GM19452 (cell line): Measurements from ENCODE around the gene B3GALT4.

ENCODE experiments used
- ATAC-seq: cut with Tn5 transposase; IDR thresholded peaks from one replicate; pipeline ENCODE4 v1.9.1; 2021; ENCODE audit not compliant: unreplicated experiment

The B3GALT4 gene

DNA sequence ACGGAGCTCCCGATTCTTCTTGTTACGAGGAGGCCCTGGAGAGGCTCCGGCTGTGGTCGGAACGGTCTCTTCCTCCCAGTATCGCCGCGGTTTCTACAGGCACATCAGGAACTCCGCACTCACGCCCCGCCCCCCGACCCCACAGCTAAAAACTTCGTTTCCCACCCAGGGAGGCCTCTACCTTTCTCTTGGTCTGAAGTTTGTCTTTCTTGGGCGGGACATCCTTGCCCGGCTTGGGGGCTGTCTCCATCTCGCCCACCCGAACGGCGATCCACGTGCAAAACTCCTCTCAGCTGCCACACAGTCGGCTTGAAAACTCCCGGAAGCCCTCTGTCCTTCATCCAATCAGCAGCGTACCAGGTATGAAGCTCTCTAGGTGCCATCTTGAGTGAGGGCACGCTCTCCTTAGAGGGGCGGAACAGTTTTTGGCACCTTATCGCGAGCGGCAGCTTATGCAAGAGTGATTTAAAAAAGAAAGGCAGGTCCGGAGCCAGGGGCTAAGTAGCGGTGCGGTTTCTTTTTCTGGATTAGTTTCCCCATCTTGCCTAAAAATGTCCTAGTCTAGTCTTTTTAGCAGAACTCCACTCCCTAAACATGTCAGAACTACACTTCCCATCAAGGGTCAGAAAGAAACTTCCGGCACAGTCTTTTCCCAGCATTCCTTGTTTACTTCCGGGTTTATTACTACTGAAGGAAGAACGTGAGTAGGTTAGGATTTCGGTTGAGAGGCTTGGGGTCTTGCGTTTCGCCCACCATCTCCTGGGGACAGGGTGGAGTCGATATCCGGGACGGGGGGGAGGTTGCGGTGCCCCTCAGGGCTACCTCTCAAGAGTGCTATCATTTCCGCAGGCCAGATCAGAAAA is 12.2 kb downstream of the B3GALT4 start, which contains the start of the genes PFDN6 and WDR46:
TSS of gene PFDN6 (plus strand) at position 681 of the 863 bp plus-strand sequence. CDS start 256 bp downstream, outside the sequence.
TSS of gene WDR46 (minus strand) at position 319 of the 863 bp plus-strand sequence. CDS start at position 250, 69 bp downstream.
- ATAC-seq = peak; percentile 87

- ATAC-seq = peak; percentile 12
These were observed 12.9 kb downstream of the B3GALT4 start for GRCh38 chr6:33289784-33290315.

DNA sequence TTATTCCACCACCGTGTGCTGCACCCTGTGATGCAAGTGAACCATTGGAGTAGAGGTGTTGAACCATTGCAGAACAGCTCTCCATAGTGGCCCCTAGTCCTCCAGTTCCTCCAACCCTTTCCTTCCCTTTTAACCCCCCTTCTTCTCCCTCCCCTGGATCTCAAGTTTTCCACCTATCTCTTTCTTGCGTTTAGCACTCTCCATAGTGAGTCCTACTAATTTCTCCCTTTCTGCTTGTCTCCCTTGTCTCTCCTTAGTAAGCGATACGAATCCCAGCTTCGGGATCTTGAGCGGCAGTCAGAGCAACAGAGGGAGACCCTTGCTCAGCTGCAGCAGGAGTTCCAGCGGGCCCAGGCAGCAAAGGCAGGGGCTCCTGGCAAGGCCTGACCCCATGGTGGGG is 13.5 kb downstream of the B3GALT4 start:
- no peak for ATAC-seq

DNA sequence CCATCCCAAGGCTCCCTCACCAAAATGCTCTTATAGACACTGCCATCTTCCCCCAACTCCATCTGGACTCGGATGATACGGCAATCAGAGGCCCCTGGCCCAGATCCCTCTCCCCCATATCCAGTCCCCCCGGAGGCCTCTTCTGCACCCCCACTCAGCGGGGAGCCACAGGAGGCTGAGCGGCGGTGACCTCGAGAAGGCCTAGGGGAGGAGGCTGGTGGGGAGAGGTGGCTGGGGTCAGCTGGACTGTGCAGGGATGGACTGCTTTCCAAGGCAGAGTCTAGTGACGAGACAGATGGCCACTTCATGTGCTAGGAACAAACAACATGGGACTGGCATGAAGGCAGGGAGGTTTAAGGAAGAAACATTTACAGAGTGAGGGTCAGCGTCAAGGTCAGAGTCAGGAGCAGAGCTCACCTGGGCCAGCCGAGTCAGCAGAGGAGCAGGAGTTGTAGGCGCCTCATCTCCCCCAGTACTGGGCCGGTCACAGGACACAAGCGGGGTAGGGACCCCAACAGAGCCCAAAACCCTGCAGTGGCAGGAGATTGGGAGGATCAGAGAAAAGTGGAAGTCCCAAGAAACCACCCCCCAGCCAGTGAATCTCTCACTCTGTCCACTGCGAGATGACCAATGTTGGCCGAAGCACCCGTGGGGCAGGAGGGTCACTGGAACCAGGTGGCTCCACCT is 16.2 kb downstream of the B3GALT4 start:
- no peak for ATAC-seq

DNA sequence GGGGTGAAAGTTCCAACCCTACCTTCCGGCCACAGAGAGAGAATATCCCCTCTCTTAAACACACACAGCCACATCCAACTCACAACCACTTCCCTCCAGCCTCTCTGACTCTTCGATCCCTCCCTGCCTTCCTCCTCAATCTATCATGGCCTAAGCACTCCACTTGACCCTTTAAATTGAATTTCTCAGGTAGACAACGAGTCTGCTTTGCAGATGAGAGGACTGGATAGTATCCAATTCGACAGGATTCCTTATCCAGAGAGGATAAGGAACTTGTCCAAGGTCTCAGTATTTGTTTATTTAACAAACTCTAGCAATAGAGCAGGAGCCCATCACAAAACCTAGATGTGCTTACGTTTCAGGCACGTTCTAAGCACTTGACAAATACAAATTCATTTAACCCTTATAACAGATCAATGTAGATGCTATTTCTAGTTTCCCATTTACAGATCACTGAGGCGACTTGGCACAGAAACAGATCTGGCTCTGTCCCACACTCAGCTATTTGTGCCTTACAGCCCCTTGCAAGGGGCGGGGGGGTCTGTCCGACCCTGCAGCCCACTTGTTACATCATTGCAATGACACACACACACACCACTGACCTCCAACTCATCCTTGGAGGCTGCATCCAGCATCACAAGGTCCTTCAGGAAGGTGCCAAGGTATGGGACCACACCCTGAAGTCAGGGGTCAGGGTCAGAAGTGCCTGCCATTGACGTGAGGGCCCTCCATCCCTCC is 17.3 kb downstream of the B3GALT4 start:
- no peak for ATAC-seq

GRCh38 chr6:33295621-33296369 is 18.9 kb downstream of the B3GALT4 start:
- no peak for ATAC-seq

- no peak for ATAC-seq
These were observed 20.0 kb downstream of the B3GALT4 start for GRCh38 chr6:33296797-33297405.

- no peak for ATAC-seq
These were observed 20.6 kb downstream of the B3GALT4 start for GRCh38 chr6:33297406-33297955.

DNA sequence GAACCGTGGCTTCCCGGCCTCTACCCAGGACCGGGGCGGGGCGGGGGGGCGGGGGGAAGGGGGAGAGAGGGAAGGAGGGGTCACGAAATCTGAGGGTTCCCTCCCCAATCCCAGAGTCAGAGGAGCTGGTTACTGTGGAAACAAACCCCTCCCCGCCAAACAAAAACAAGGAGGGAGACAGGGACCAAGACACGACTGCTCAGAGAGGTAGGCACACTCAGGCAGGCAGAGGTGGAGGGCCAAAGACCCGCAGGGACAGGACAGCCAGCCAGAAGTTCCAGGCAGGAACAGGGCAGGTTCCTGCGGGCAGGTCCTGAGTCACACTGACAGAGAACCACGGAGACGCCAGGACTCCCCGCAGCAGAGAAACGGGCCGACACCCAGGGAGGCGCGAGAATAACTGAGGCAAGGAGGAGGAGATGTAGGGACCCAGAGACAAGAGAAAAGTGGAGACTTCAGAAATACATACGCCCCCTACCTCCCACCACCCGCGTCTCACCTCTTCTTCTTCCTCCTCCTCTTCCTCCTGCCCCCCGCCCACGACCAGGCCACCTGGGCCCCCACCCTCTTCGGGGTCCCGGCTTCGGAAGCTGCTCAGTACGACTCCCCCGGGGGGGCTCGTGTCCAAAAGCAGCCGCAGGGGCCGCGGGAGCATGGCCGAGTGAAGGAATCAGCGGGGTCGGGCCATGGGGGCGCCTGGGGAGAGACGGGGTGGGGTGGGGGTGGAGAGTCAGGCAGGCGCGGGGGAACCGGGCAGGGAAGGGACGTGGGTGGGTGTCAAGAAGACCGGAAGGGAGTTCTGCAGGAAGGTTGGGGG is 21.2 kb downstream of the B3GALT4 start:
- ATAC-seq = no peak

- ATAC-seq = no peak
These were observed 21.9 kb downstream of the B3GALT4 start, which contains the start of gene RGL2 for GRCh38 chr6:33298773-33299236. Gene RGL2, minus strand, starts transcription at chr6:33298942. Its CDS starts 332 bp downstream, at chr6:33298610.

GRCh38 chr6:33299237-33299944 is 22.5 kb downstream of the B3GALT4 start:
- ATAC-seq = peak; percentile 65

DNA sequence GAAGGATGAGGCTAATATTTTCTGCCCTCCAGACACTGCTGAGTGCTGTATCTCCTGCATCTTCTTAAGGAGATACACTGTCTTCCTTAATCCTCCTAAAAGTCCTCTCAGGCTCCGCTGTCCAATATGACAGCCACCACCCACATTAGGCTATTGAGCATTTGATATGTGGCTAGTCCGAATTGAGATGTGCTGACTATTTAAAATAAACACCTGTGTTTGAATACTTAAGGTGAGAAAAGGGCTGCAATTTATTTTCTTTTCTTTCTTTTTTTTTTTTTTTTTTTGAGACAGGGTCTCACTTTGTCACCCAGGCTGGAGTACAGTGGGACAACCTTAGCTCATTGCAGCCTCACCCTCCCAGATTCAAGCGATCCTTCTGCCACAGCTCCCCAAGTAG is 25.0 kb downstream of the B3GALT4 start:
- no peak for ATAC-seq

DNA sequence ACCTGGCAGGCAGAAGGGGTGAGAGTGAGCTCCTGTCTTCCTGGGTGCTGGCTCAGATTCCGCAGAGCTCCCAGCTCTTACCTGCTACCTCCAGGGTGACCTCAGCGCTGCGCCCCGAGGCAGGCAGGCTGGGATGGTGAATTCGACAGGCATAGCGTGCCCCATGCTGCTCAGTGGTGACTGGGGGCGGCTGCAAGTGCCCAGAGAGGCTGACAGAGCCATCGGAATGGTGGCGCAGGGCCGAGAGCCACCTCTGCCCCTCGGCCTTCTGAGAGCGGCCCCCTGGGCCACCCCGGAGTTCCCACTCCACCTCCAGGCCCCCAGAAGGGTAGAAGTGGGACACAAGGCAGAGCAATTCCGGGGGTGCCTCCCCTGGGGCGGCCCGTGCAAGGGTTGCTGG is 27.3 kb downstream of the B3GALT4 start:
- no peak for ATAC-seq

DNA sequence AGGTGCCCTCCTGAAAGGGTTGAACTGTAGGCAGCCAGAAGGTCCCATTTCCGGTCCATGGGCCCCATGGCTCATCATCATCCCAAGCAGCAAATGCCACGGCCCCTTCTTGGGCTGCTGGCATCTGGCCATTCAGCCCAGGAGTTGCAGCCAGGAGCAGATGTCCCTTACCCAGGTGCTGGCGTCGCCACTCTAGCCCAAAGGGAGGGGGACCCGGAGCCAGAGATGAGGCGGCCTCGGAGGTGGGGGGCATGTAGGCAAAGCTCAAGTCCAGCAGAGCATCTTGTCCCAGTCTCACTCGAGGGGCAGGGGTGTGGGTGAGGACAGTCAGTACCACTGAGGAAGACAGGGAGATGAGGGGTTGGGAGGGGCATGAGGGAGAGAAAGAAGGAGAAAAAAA is 28.1 kb downstream of the B3GALT4 start:
- ATAC-seq = no peak

DNA sequence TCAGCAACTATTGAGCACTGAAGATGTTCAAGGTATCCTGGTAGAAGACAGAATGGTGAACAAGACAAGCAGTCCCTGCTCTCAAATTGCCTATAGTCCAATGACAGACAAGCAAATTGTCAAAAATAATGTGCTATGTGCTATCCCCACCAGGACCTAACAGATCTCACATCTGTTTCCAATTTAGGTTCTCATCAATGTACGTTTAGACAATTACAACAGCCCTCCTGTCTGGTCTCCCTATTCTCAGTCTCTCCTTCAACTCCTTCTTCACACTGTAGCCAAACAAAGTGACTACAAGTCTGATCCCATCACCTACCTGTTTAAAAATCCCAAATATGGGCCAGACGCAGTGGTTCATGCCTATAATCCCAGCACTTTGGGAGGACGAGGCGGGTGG is 29.4 kb downstream of the B3GALT4 start:
- ATAC-seq = no peak

DNA sequence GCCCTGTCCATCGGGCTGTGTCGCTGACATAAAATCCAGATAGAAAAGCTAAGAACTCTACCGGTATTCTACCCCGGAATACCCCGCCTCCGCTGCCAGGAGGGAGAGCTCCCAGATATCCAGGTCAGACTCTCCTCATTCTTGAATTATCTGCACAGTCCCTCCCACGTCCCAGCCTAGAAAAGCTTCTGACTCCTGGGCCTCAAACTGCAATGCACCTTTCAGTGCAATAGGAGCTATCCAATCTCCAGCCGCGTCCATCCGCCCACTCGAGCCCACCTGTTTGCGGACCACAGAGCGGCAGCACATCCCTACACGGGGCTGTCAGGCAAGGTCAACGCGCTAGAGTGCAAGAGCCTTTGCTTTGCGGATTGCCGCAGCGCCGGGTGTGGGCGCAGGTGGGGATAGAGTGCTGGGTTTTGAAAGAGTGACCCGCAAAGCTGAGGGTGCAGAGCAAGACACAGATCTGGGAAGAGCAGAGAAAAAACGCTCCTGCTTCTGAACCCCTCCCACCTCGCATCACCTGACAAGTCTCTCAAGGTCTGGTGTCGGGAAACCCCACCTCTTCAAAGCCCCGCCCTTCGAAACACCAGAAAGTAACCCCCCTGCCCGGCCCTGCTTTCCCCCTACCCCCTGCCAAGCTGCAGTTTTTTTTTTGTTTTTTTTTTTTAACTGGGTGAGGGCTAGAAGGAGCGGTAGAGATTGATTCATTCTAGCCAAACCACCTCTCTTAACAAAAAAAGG is 35.6 kb downstream of the B3GALT4 start:
- ATAC-seq = no peak

- ATAC-seq = peak; percentile 1
These were observed 36.3 kb downstream of the B3GALT4 start for GRCh38 chr6:33313105-33313708.
